Activated naive CD4-positive, alpha-beta T cell treated with anti-CD3 and anti-CD28 coated beads, Interleukin-2, amount 50 U/mL, for 72 hours (primary cell): ENCODE results near the gene TMEM54. TPM values are rescaled to one million over a fixed set of nuclear protein-coding genes. Genes with fewer than 3 reads are reported as not detected.

ENCODE experiments used
- ATAC-seq, 2 donors: fragments of 150-1000 bp; cut with Tn5 transposase; 2 replicates each; pipeline ENCODE4 v1.10.0; 2021; ENCODE audit warnings: mild to moderate bottlenecking in 2 of 2, moderate library complexity in 2 of 2
- DNase-seq, 2 donors: peaks; one replicate each; pipeline ENCODE4 v3.0.0; 2021 to 2022; ENCODE audit warnings: low spot score in 2 of 2
- H3K27ac Mint-ChIP-seq, 2 donors: one replicate each; pipeline ENCODE4 v1.8.0; 2022; ENCODE audit warnings: mild to moderate bottlenecking in 2 of 2, mixed read lengths in 2 of 2
- H3K36me3 Mint-ChIP-seq, 2 donors: one replicate each; pipeline ENCODE4 v1.8.0; 2022; ENCODE audit warnings: mixed read lengths in 2 of 2
- H3K9me3 Mint-ChIP-seq, 2 donors: one replicate each; pipeline ENCODE4 v1.8.0; 2022; ENCODE audit warnings: mixed read lengths in 2 of 2
- total RNA-seq, 2 donors: library from RNA; stranded (reverse); gene quantifications; one replicate each; pipeline ENCODE4 v1.2.3, GENCODE V29; 2022

The TMEM54 gene
- total RNA-seq, 2 donors from 2014 or later = 1.6 TPM; not detected in 1

GRCh38 chr1:32901823-32902534 lies 790 bp upstream of the TMEM54 start:
- Mint-ChIP-seq H3K27ac (no peak overlapping the region), H3K9me3 (no peaks in the 10 kb centered on the region), H3K36me3 (no peaks in the 10 kb centered on the region)
- ATAC-seq (no peak), DNase-seq (no peak)

- no peaks in the 10 kb centered on the region for H3K36me3 Mint-ChIP-seq
- no peak overlapping the region for H3K27ac Mint-ChIP-seq
- ATAC-seq (no peak), DNase-seq (no peak)
- no peaks in the 10 kb centered on the region for H3K9me3 Mint-ChIP-seq
Measured at GRCh38 chr1:32900371-32900955, 726 bp downstream of the TMEM54 start.

GRCh38 chr1:32899586-32900296 lies 1.4 kb downstream of the TMEM54 start:
- no peak for DNase-seq
- Mint-ChIP-seq H3K9me3 (no peaks in the 10 kb centered on the region), H3K36me3 (no peaks in the 10 kb centered on the region), H3K27ac (no peak overlapping the region)
- no peak for ATAC-seq

GRCh38 chr1:32898958-32899357 lies 2.2 kb downstream of the TMEM54 start:
- ATAC-seq (no peak), DNase-seq (no peak)
- H3K27ac Mint-ChIP-seq = no peak overlapping the region
- H3K9me3 Mint-ChIP-seq = no peaks in the 10 kb centered on the region
- H3K36me3 Mint-ChIP-seq = no peaks in the 10 kb centered on the region

GRCh38 chr1:32898056-32898455 lies 3.1 kb downstream of the TMEM54 start:
- H3K27ac Mint-ChIP-seq = no peak overlapping the region
- H3K36me3 Mint-ChIP-seq = no peaks in the 10 kb centered on the region
- ATAC-seq (no peak), DNase-seq (no peak)
- H3K9me3 Mint-ChIP-seq = no peaks in the 10 kb centered on the region

GRCh38 chr1:32897082-32898049 lies 3.8 kb downstream of the TMEM54 start:
- no peaks in the 10 kb centered on the region for H3K36me3 Mint-ChIP-seq
- no peak for ATAC-seq
- H3K9me3 Mint-ChIP-seq = no peaks in the 10 kb centered on the region
- no peak for DNase-seq
- no peak overlapping the region for H3K27ac Mint-ChIP-seq

- H3K9me3 Mint-ChIP-seq = no peaks in the 10 kb centered on the region
- H3K36me3 Mint-ChIP-seq = peaks cover 0 to 5% of the 10 kb centered on the region in 2 donors
- DNase-seq = no peak
- ATAC-seq = no peak
- H3K27ac Mint-ChIP-seq = peak overlapping the region in 1 of 2 donors; percentile 58
Measured at GRCh38 chr1:32896451-32896850, 4.7 kb downstream of the TMEM54 start.

GRCh38 chr1:32895325-32896215 lies 5.6 kb downstream of the TMEM54 start:
- no peaks in the 10 kb centered on the region for H3K9me3 Mint-ChIP-seq

GRCh38 chr1:32894681-32895080 lies 6.5 kb downstream of the TMEM54 start:
- peaks cover 0 to 5% of the 10 kb centered on the region in 2 donors for H3K36me3 Mint-ChIP-seq
- no peak overlapping the region for H3K27ac Mint-ChIP-seq
- ATAC-seq (no peak), DNase-seq (no peak)
- H3K9me3 Mint-ChIP-seq = no peaks in the 10 kb centered on the region

More at GRCh38 chr1:32895325-32896215, 5.6 kb downstream of the TMEM54 start:
- Mint-ChIP-seq H3K27ac (no peak overlapping the region), H3K36me3 (peaks cover 0 to 5% of the 10 kb centered on the region in 2 donors)
- DNase-seq = no peak
- ATAC-seq = no peak

GRCh38 chr1:32894019-32894600 lies 7.1 kb downstream of the TMEM54 start:
- Mint-ChIP-seq H3K27ac (no peak overlapping the region), H3K9me3 (no peaks in the 10 kb centered on the region), H3K36me3 (peaks cover 0 to 5% of the 10 kb centered on the region in 2 donors)
- DNase-seq (no peak), ATAC-seq (no peak)

- Mint-ChIP-seq H3K27ac (no peak overlapping the region), H3K36me3 (peaks cover 0 to 5% of the 10 kb centered on the region in 2 donors), H3K9me3 (no peaks in the 10 kb centered on the region)
- DNase-seq (no peak), ATAC-seq (peak; percentile 8 to 25)
Measured at GRCh38 chr1:32893198-32894018, 7.8 kb downstream of the TMEM54 start.

GRCh38 chr1:32892368-32893197 lies 8.6 kb downstream of the TMEM54 start:
- DNase-seq (peak in 1 of 2 donors; percentile 75), ATAC-seq (peak; percentile 59 to 86)
- Mint-ChIP-seq H3K36me3 (peaks cover 0 to 5% of the 10 kb centered on the region in 2 donors), H3K9me3 (no peaks in the 10 kb centered on the region), H3K27ac (no peak overlapping the region)

- peaks cover 0 to 5% of the 10 kb centered on the region in 2 donors for H3K36me3 Mint-ChIP-seq
- H3K27ac Mint-ChIP-seq = no peak overlapping the region
- H3K9me3 Mint-ChIP-seq = no peaks in the 10 kb centered on the region
- ATAC-seq (no peak), DNase-seq (no peak)
Measured at GRCh38 chr1:32891630-32892029, 9.6 kb downstream of the TMEM54 start.

GRCh38 chr1:32891241-32891570 lies 10.0 kb downstream of the TMEM54 start:
- no peaks in the 10 kb centered on the region for H3K9me3 Mint-ChIP-seq

More at GRCh38 chr1:32891241-32891570, 10.0 kb downstream of the TMEM54 start:
- Mint-ChIP-seq H3K36me3 (peaks cover 0 to 5% of the 10 kb centered on the region in 2 donors), H3K27ac (no peak overlapping the region)
- no peak for ATAC-seq
- DNase-seq = no peak
